ENCODE results near the gene DHX34.

DHX34 gene

GRCh38 chr19:47421244-47421786 is 72.2 kb downstream of the DHX34 start:
- no peak for DNase-seq

DNA sequence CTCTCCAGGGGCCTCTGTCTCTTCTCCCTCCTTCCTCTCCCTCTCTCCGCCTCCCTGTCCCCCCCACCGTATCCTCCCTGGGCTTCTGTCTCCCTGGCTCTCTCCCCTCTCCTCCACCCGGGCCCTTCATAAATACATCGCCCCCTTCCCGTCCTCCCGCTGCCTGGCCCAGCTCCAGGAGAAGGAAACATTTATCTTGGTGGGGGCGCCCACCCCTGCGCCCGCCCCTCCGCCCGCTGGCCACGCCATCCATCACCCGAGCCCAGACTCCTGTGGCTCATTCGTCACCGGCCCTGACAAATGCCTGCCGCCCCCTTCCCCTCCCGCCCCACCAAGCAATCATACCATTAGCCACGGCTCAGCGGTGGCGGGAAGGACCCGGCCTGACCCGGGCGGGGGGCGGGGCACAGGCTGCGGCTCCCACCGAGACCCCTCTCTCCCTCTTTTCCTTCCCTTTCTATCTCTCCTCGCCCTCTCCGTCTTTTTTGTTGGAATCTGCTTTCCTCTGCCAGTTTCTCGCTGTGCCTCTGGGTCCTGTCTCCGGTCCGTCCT is 72.8 kb downstream of the DHX34 start:
- peak; percentile 60 for DNase-seq

- DNase-seq = no peak
Observed at GRCh38 chr19:47422417-47423163, 73.5 kb downstream of the DHX34 start.

- DNase-seq = no peak
Observed at GRCh38 chr19:47423203-47423882, 74.2 kb downstream of the DHX34 start.

DNA sequence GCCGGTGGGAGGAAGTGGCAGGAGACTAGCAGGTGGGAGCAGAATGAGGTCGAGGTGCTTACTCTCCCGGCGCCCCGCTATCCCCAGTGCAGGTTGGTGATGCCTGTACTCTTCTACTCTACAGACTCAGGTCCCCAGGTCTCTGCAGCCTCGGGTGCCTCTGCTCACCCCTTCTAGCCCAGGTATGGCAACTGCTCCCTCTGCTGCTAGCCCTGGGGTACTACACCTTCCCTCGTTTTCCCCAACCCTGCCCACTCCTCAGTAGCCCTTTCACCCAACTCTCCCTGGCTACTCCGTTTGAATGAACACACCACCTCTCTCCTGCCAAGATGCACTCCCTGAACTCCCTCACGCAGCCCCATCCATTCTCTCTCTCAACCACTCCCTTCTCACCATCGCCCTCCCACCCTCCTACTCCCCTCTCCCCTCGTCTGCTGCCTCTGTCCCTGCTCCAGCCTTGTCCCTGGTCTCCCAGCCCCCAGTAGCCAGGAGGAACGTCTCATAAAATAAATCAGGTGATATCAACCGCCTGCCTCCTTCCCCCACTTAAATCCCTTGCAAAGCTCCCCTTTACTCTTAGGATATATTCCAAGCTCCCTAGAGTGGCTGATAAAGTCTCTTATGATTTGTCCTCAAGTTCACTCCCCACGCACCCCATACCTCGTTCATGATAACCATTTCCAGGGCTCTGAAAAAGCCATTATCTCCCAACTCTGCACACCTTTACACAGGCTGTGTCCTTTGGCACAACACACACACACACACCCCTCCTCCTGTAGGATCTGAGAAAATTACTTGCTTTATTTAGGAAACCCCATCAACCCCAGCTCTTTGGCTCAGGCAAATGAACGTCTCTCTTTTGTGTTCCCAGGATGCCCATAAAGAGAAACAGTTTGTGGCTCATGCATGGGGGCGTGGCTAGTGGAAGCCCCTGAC is 78.4 kb downstream of the DHX34 start:
- peak; percentile 79 for DNase-seq

DNA sequence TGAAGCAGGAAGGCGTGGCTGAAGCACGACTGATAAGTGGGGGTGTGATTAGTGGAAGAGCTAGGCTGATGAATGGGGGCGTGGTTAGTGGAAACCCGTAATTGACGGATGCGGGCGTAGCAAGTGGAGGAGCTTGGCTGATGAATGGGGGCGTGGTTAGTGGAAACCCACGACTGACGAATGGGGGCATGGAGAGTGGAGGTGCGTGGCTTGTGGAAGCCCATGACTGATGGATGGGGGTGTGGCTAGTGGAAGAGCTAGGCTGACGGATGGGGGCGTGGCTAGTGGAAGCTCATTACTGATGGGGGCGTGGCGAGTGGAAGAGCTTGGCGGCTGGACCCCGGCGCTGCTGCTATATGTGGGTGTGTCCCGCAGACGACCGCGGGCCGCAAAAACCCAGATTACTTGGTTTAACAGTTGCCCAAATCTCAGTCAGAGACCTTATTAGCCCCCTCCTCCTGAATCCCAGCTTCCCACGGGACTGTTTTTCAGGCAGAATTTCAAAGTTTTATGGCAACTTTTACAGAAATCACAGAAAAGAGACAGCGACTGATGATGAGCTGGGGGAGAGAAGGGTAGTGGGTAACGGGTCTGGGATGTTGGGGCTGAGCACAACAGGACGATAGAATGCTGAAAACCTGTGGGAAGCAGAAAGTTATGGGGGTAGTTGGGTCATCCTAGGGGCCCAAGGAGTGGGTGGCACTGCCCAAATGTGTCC is 79.2 kb downstream of the DHX34 start:
- DNase-seq = peak; percentile 99

GRCh38 chr19:47429140-47429793 is 80.2 kb downstream of the DHX34 start:
- no peak for DNase-seq

DNA sequence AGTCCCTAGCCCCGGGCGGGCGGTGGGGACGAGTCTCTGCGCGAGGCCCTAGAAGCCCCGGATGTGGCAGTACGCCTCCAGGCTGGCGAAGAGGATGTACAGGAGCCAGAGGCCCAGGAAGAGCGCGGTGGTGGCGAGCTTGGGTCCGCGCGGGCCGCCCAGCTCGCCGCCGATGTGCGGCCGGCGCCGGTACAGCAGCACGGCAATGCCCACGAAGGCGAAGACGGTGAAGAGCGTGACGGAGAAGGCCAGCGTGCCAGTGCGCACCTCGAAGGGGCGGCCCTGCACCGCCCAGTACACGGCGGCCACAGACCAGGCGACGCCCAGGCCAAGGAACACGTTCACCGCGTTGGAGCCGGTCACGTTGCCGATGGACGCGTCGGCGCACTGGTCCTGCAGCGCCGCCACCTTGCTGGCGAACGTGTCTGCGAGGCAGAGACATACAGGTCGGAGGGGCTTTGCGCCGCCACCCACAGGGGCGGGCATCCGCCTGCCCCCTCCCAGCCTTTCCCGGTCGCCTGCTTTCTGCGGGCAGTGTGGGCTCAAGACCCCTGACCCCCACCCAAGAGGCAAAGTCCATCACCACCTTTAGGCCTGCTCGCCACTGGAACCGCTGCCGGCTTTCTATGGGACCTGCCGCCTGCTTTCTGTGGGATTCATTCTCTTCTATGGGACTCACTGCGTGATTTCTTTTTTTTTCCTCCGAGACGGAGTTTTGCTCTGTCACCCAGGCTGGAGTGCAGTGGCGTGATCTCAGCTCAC is 81.1 kb downstream of the DHX34 start:
- no peak for DNase-seq

- DNase-seq = no peak
Observed at GRCh38 chr19:47432091-47432490, 83.0 kb downstream of the DHX34 start.
